Measurements from ENCODE around the gene FOLR2.

The FOLR2 gene

GRCh38 chr11:72267956-72268617 is 51.5 kb downstream of the FOLR2 start:
- no peak for TF ChIP-seq CTCF (IDR thresholded peaks at IDR 0.05; ENCODE audit: low read length, missing control alignments)
- no peak for DNase-seq (ENCODE audit: low read depth)
- no peak overlapping the region for H3K4me3 ChIP-seq (replicated peaks; ENCODE audit: low read depth, low read length)
